ENCODE results near the gene ABCA12. TPM values are rescaled to one million over a fixed set of nuclear protein-coding genes. Genes with fewer than 3 reads are reported as not detected.

Gene ABCA12
- total RNA-seq, 4 donors from 2014 or later: not detected

DNA sequence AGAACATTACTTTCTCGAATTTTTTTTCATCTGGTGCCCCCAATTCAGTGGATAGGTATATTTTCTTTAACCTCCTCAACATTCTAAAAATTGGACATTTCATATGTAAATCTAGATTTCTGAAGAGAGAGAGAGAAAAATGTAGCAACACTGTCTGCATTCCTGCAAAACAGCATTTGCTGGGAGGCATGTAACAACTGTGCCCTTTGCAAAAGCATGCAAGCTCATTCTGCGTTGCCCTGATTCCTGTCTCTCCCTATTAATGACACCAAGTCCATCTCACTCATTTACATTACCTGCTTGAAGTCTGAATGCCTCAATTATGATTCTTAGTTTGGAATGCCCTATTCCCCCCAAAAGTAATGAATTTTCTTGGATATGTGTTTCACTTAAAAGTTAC, 249.1 kb downstream of the ABCA12 start:
- intact Hi-C loops (cut with DNase I): no loop called here
- no peaks in the 10 kb centered on the region for H3K9me3 ChIP-seq
- H3K36me3 ChIP-seq: no peaks in the 10 kb centered on the region
- no peaks in the 10 kb centered on the region for H3K27me3 ChIP-seq
- WGBS: 86% methylated on average over 2 of the region's 2 CpGs
- no peaks in the 10 kb centered on the region for H3K4me1 ChIP-seq
- no peak overlapping the region for H3K4me3 ChIP-seq
- no peak for TF ChIP-seq POLR2AphosphoS5 (IDR thresholded peaks at IDR 0.05)
- no peak for TF ChIP-seq EP300 (IDR thresholded peaks at IDR 0.05)
- no peak for TF ChIP-seq POLR2A (IDR thresholded peaks at IDR 0.05; ENCODE audit: low read depth)
- TF ChIP-seq, protein P1, sequence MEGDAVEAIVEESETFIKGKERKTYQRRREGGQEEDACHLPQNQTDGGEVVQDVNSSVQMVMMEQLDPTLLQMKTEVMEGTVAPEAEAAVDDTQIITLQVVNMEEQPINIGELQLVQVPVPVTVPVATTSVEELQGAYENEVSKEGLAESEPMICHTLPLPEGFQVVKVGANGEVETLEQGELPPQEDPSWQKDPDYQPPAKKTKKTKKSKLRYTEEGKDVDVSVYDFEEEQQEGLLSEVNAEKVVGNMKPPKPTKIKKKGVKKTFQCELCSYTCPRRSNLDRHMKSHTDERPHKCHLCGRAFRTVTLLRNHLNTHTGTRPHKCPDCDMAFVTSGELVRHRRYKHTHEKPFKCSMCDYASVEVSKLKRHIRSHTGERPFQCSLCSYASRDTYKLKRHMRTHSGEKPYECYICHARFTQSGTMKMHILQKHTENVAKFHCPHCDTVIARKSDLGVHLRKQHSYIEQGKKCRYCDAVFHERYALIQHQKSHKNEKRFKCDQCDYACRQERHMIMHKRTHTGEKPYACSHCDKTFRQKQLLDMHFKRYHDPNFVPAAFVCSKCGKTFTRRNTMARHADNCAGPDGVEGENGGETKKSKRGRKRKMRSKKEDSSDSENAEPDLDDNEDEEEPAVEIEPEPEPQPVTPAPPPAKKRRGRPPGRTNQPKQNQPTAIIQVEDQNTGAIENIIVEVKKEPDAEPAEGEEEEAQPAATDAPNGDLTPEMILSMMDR (IDR thresholded peaks at IDR 0.05): no peak
- no peak overlapping the region for H3K27ac ChIP-seq (replicated peaks in 1 of 4)
- DNase-seq (ENCODE audit: extremely low spot score): no peak

DNA sequence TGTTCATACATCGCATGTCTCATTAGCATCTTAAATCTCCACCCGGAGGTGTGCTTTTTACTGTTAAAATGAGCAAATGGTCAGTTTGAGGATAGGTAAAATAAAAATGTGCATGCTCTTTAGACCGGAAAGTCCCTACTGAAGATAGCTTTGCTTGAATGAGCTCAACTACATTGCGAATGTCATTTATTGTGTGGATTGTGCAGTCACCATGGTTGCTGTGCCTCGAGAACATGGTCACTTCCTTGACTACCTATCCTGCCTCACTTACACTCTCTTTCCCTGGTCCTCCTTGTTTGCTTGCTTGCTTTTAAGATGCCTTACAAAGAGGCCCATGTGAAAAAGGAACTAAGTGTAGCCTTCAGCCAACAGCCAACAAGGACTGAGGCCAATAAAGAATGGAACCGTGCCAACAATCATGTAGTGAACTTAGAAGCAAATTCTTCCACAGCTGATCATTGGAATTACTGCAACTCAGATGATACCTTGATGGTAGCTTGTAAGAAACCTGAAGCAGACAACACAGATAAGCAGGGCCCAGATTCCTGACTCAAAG, 256.7 kb downstream of the ABCA12 start:
- H3K27me3 ChIP-seq: no peaks in the 10 kb centered on the region
- H3K9me3 ChIP-seq: peaks cover 0 to 12% (median 0%) of the 10 kb centered on the region in 4 donors
- WGBS: 79% methylated on average over 6 of the region's 6 CpGs
- no peaks in the 10 kb centered on the region for H3K36me3 ChIP-seq
- no peak overlapping the region for H3K4me3 ChIP-seq
- DNase-seq (ENCODE audit: extremely low spot score): no peak
- no peaks in the 10 kb centered on the region for H3K4me1 ChIP-seq
- no peak overlapping the region for H3K27ac ChIP-seq (replicated peaks in 1 of 4)
- intact Hi-C loops (cut with DNase I): no loop called here
- TF ChIP-seq POLR2AphosphoS5 (IDR thresholded peaks at IDR 0.05) (no peak), EP300 (IDR thresholded peaks at IDR 0.05) (no peak), POLR2A (IDR thresholded peaks at IDR 0.05; ENCODE audit: low read depth) (no peak)
- TF ChIP-seq, protein P1 (IDR thresholded peaks at IDR 0.05): no peak

Other genes with a start within 250 kb of the ABCA12 start
- gene ATIC, start 173.4 kb upstream of the ABCA12 start, total RNA-seq: 10 to 100 TPM; 29.1 to 50.8 (median 34.4) TPM

Data from esophagus muscularis mucosa (tissue), 4 donors.